ENCODE data around the gene SYCP3.
"Not testable (repeated sequence)": the region's sequence is repeated elsewhere in the genome, so short reads cannot be mapped to it uniquely, and the experiment has no call there.

The SYCP3 gene

GRCh38 chr12:101694297-101694848 is 44.9 kb downstream of the SYCP3 start:
- no peak for DNase-seq (ENCODE audit: extremely low read depth, low read depth)
- no peak for TF ChIP-seq CTCF (IDR thresholded peaks at IDR 0.05; ENCODE audit: low read depth, low read length, missing control alignments)
- no peak overlapping the region for H3K4me3 ChIP-seq (replicated peaks; ENCODE audit: low read depth, low read length)

DNA sequence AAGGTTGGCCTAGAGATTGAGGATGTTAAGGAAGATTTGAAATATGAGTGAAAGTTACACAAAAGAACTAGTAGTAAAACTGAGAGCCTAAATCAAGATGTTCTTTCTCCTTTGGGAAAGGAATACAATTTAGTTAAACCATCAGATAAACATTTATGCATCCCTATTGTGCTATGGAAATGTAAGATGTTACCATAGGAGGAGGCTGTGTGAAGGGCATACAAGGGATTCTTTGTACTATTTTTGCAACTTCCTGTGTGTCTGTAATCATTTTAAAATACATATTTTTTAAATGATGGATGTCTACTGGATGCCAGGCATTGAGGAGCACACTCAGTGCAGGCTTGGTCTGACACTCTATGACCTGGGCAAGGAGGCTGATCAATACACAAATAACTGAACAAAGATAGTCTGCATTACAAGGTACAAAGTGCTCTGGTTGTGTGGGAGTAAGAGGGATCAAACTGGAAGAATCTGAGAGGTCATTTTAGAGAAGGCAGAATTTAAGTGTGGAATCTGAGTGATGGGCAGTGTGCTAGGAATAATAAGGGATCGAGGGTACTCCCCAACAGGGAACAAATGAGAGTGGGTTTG is 47.7 kb downstream of the SYCP3 start:
- H3K4me3 ChIP-seq (replicated peaks; ENCODE audit: low read depth, low read length), result no peak overlapping the region
- no peak for TF ChIP-seq CTCF (IDR thresholded peaks at IDR 0.05; ENCODE audit: low read depth, low read length, missing control alignments)
- no peak for DNase-seq (ENCODE audit: extremely low read depth, low read depth)

DNA sequence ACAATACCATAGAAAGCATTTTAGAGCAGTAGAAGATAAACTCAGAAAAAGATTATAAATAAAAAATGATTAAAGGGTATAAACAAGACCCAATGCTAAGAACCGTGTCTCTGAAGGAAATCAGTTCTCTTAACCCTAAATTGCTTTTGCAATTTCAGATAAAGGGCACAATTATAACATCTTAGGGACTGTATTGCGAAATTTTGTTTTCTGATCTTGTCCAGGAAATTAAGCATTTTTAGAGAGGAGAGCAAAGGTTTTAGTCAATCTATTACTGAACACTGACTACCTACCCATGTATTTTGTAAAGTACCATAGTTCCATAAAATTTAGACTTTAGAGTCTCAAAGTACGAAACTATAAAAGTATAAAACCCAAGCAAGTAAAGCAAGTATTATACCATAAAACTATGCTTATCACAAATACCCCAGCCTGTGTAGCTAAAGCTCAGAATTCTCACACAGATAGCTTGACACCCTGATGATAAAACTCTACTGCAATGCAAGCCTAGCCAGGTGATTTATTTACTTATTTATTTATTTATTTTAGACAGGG is 48.6 kb downstream of the SYCP3 start:
- no peak for DNase-seq (ENCODE audit: extremely low read depth, low read depth)
- no peak for TF ChIP-seq CTCF (IDR thresholded peaks at IDR 0.05; ENCODE audit: low read depth, low read length, missing control alignments)
- H3K4me3 ChIP-seq (replicated peaks; ENCODE audit: low read depth, low read length), result no peak overlapping the region

- no peak for TF ChIP-seq CTCF (IDR thresholded peaks at IDR 0.05; ENCODE audit: low read depth, low read length, missing control alignments)
- no peak for DNase-seq (ENCODE audit: extremely low read depth, low read depth)
- no peak overlapping the region for H3K4me3 ChIP-seq (replicated peaks; ENCODE audit: low read depth, low read length)
Measured at GRCh38 chr12:101686176-101686575, 53.1 kb downstream of the SYCP3 start.

- no peak for TF ChIP-seq CTCF (IDR thresholded peaks at IDR 0.05; ENCODE audit: low read depth, low read length, missing control alignments)
- no peak overlapping the region for H3K4me3 ChIP-seq (replicated peaks; ENCODE audit: low read depth, low read length)
- no peak for DNase-seq (ENCODE audit: extremely low read depth, low read depth)
Measured at GRCh38 chr12:101685092-101685491, 54.2 kb downstream of the SYCP3 start.

DNA sequence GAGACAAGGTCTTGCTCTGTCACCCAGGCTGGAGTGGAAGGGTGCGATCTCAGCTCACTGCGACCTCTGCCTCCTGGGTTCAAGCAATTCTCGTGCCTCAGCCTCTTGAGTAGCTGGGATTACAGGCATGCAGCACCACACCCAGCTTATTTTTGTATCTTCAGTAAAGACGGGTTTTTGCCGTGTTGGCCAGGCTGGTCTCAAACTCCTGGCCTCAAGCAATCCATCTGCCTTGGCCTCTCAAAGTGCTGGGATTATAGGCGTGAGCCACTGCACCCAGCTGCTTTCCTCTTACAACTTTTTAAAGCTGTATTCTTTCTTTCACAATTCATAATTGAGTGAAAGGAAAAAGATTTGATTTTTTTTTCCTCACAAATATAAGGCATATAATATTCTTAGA is 57.6 kb downstream of the SYCP3 start:
- not testable (repeated sequence) for H3K4me3 ChIP-seq (replicated peaks; ENCODE audit: low read depth, low read length); DNase-seq (ENCODE audit: extremely low read depth, low read depth)

DNA sequence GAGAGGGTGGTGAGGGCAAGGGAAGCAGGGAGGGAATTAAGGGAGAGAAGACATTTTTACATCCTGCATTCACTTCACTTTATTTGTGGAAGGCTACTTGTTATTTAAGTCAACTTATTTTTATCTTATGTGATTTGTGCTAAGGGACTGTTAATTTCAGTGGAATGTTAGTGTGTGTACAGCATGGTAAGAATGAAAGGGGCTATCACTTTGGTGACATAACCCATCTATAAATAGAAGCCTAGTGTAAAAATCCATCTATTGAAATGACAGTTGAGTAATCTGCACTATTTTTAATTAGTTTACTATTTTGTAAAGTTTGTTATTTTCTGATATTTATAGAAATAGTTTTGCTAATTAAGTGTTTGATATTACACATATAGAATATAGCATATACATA is 58.6 kb downstream of the SYCP3 start:
- no peak for DNase-seq (ENCODE audit: extremely low read depth, low read depth)

More for the DNA sequence above, 58.6 kb downstream of the SYCP3 start:
- no peak for TF ChIP-seq CTCF (IDR thresholded peaks at IDR 0.05; ENCODE audit: low read depth, low read length, missing control alignments)
- no peak overlapping the region for H3K4me3 ChIP-seq (replicated peaks; ENCODE audit: low read depth, low read length)
